ENCODE results near the gene NR5A1. TPM values are rescaled to one million over a fixed set of nuclear protein-coding genes. Genes with fewer than 3 reads are reported as not detected.

The NR5A1 gene
- total RNA-seq (2014; rRNA removed; shearing (Covaris generic); ENCODE audit: low replicate concordance) = not detected in 2 replicates

DNA sequence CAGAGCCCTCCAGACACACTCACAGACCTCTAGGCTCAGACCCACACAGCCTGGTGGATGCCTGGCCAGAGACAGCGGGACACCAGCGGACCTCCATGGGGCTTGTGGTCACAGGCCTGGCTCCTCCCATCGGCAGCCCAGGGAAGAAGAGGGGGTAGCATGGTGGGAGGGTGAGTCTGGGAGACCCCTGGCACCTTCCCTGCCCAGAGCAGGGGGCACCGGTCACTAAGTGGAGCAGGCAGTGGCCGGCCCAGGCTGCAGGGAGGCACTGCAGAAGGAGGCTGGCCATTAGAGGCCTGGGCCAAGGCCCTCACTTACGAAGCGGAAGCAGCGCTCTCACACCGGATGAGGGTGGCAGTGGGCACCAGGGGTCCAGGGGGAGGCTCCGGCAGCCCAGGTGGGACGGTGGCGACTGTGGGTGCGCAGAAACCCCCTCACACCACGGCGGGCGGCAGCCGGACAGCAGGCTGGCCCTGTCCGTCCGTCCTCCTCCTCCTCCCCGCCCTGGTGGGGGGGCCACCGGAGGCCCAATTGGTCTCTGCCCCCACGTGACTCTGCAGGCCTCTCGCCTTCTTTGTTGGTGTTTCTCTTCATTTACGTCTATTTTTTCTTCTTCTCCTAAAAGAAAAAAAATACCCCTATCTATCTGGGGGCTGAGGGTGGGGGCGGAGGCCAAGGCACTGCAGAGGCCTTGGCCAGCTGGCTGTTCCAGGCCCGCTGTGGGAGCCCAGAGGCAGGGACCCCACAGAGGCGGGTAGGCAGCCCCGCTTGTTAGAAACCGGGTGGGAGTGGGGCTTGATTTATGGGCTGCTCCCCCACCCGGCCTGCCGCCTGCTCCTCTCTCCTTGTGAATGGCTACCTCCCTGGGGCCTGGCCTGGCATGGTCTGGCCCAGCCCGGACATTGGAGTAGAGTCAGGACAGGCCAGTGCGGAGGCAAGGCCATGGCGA, at the start of gene NR5A1:
NR5A1 (minus strand) TSS at position 469 of the 949 bp plus-strand sequence. CDS start 4,004 bp downstream, outside the sequence.
- Histone ChIP-seq H3K9me3 (no peaks in the 10 kb centered on the region), H3K27me3 (peaks cover 14% of the 10 kb centered on the region)

DNA sequence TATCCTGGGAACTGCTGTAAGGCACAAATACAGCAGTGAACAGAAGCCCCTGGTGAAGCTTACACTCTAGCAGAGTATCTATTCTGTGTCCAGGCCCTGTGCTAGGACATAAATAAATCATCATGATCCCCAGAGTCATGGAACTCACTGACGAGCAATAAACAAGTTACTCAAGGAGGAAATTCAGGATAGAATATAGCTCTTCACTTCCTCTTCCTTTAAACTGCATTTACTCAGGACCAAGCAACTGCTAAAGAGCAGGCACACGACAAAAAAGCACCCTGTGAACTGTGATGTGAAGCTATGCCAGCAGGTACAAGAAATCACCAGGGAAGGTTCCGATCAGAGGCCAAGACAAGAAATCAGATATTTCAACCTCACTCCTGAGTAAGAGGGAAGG, 47.8 kb upstream of the NR5A1 start:
- DNase-seq = no peak
- no peaks in the 10 kb centered on the region for H3K27me3 ChIP-seq

More for the DNA sequence above, at the start of gene NR5A1:
- DNase-seq = no peak
- Histone ChIP-seq H3K36me3 (no peaks in the 10 kb centered on the region), H3K4me3 (no peak within 1 kb of the TSS)

DNA sequence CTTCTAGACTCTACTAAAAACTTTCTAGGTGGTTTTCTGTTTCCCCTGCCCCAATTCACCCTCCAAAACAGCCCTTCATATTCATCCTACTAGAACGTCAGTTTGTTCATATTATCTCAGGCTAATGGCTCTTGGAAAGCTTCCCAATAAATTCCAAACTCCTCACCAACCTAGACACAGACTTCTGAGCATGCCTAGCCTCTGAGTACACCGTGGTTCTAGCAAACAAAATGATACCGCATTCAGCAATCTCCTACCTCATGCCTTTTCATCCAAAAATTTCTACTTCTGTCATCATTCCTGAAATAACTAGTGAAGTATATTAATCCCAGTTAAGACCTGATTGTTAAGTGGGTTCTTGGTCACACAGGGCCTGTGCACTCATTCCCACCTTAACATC, 46.5 kb upstream of the NR5A1 start:
- peak; percentile 14 for DNase-seq
- H3K36me3 ChIP-seq = no peaks in the 10 kb centered on the region
- no peak overlapping the region for H3K4me3 ChIP-seq
- H3K27me3 ChIP-seq = no peaks in the 10 kb centered on the region
- no peaks in the 10 kb centered on the region for H3K9me3 ChIP-seq

More for the DNA sequence above, 47.8 kb upstream of the NR5A1 start:
- no peak overlapping the region for H3K4me3 ChIP-seq
- H3K36me3 ChIP-seq = no peaks in the 10 kb centered on the region
- H3K9me3 ChIP-seq = no peaks in the 10 kb centered on the region

GRCh38 chr9:124552273-124552605, 45.0 kb upstream of the NR5A1 start:
- H3K27me3 ChIP-seq = no peaks in the 10 kb centered on the region
- no peaks in the 10 kb centered on the region for H3K9me3 ChIP-seq
- no peak for DNase-seq
- no peaks in the 10 kb centered on the region for H3K36me3 ChIP-seq
- no peak overlapping the region for H3K4me3 ChIP-seq

- DNase-seq = peak; percentile 62
- H3K36me3 ChIP-seq = no peaks in the 10 kb centered on the region
- H3K9me3 ChIP-seq = no peaks in the 10 kb centered on the region
- H3K27me3 ChIP-seq = no peaks in the 10 kb centered on the region
- no peak overlapping the region for H3K4me3 ChIP-seq
These were observed 44.5 kb upstream of the NR5A1 start for GRCh38 chr9:124551472-124552272.

- no peak for DNase-seq
- H3K9me3 ChIP-seq = no peaks in the 10 kb centered on the region
- no peaks in the 10 kb centered on the region for H3K36me3 ChIP-seq
- no peak overlapping the region for H3K4me3 ChIP-seq
- no peaks in the 10 kb centered on the region for H3K27me3 ChIP-seq
These were observed 42.9 kb upstream of the NR5A1 start for GRCh38 chr9:124550072-124550471.

GRCh38 chr9:124549016-124549415, 41.8 kb upstream of the NR5A1 start:
- Histone ChIP-seq H3K36me3 (no peaks in the 10 kb centered on the region), H3K27me3 (no peaks in the 10 kb centered on the region), H3K4me3 (no peak overlapping the region), H3K9me3 (no peaks in the 10 kb centered on the region)
- DNase-seq = no peak

GRCh38 chr9:124544535-124544934, 37.3 kb upstream of the NR5A1 start:
- DNase-seq = no peak
- Histone ChIP-seq H3K36me3 (no peaks in the 10 kb centered on the region), H3K4me3 (no peak overlapping the region), H3K27me3 (no peaks in the 10 kb centered on the region), H3K9me3 (no peaks in the 10 kb centered on the region)

- DNase-seq = no peak
- no peaks in the 10 kb centered on the region for H3K27me3 ChIP-seq
These were observed 34.6 kb upstream of the NR5A1 start for GRCh38 chr9:124541824-124542223.

GRCh38 chr9:124537926-124538325, 30.7 kb upstream of the NR5A1 start:
- no peaks in the 10 kb centered on the region for H3K36me3 ChIP-seq
- no peaks in the 10 kb centered on the region for H3K9me3 ChIP-seq
- H3K27me3 ChIP-seq = no peaks in the 10 kb centered on the region
- DNase-seq = no peak
- H3K4me3 ChIP-seq = no peak overlapping the region

More at GRCh38 chr9:124541824-124542223, 34.6 kb upstream of the NR5A1 start:
- Histone ChIP-seq H3K4me3 (no peak overlapping the region), H3K9me3 (no peaks in the 10 kb centered on the region), H3K36me3 (no peaks in the 10 kb centered on the region)

DNA sequence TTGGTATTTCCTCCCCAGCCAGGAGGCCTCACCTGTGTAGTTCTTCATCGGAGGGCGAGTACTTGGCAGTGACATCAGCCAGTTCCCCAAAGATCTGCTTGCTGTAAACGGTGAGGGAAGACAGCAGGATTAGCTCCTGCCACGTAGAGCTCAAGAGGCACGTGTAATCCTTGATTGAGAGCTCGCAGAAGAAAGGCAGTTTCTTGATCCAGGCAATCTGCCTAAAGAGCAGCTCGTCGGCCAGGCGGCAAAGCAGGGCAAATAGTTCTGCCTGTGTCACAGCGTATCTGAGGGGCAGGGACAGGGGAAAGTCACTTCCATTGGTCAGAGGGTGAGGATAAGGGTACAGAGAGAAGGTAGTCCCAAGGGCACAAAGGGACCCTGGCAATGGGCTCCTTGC, 28.6 kb upstream of the NR5A1 start:
- DNase-seq = no peak
- Histone ChIP-seq H3K9me3 (no peaks in the 10 kb centered on the region), H3K27me3 (no peaks in the 10 kb centered on the region), H3K4me3 (no peak overlapping the region), H3K36me3 (no peaks in the 10 kb centered on the region)

GRCh38 chr9:124532897-124533296, 25.7 kb upstream of the NR5A1 start:
- H3K4me3 ChIP-seq = no peak overlapping the region
- no peaks in the 10 kb centered on the region for H3K9me3 ChIP-seq
- no peaks in the 10 kb centered on the region for H3K27me3 ChIP-seq
- no peaks in the 10 kb centered on the region for H3K36me3 ChIP-seq
- DNase-seq = no peak

- Histone ChIP-seq H3K36me3 (no peaks in the 10 kb centered on the region), H3K9me3 (no peaks in the 10 kb centered on the region), H3K4me3 (no peak overlapping the region), H3K27me3 (no peaks in the 10 kb centered on the region)
- no peak for DNase-seq
These were observed 23.9 kb upstream of the NR5A1 start for GRCh38 chr9:124531115-124531514.

DNA sequence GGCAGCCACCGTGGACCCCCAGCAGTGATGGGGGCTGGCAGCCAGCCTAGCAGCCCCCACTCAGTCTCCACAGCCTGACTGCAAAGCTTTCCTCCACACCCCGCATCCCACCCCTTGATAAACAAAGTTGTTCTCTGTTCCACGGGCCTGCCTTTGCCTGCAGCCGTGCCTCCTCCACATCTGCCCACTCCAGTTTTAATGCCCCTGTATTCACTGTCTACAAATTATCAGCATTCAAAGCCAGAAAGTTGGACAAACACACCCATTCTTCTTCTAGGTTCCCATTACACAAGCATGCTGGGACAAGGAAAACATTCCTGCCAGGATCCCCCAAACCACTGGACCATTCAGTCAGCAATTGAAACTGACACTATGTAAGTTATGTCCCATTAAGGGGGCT, 23.0 kb upstream of the NR5A1 start:
- no peaks in the 10 kb centered on the region for H3K9me3 ChIP-seq
- H3K27me3 ChIP-seq = no peaks in the 10 kb centered on the region
- no peaks in the 10 kb centered on the region for H3K36me3 ChIP-seq
- no peak for DNase-seq
- no peak overlapping the region for H3K4me3 ChIP-seq

- DNase-seq = peak; percentile 64
- Histone ChIP-seq H3K9me3 (no peaks in the 10 kb centered on the region), H3K36me3 (no peaks in the 10 kb centered on the region), H3K4me3 (no peak overlapping the region), H3K27me3 (no peaks in the 10 kb centered on the region)
These were observed 20.6 kb upstream of the NR5A1 start for GRCh38 chr9:124527781-124528180.

GRCh38 chr9:124526174-124526573, 19.0 kb upstream of the NR5A1 start:
- H3K9me3 ChIP-seq = no peaks in the 10 kb centered on the region
- no peak overlapping the region for H3K4me3 ChIP-seq
- H3K27me3 ChIP-seq = no peaks in the 10 kb centered on the region
- no peaks in the 10 kb centered on the region for H3K36me3 ChIP-seq
- no peak for DNase-seq

All from MG63 (cell line).